RWPE2 (cell line): Measurements from ENCODE around the gene FAM118B.

Experiments used
- ATAC-seq: fragments of 200-7000 bp; cut with Tn5 transposase; 3 replicates; pipeline ENCODE4 v1.9.1; 2021; ENCODE audit warnings: low read depth
- DNase-seq: peaks from one replicate; pipeline ENCODE4 v3.0.0-alpha.2; 2020; ENCODE audit warnings: low spot score
- H3K27ac ChIP-seq: fragments of 450-650 bp; 2 replicates; pipeline ENCODE4 v1.5.1; 2017; ENCODE audit warnings: mild to moderate bottlenecking; ENCODE audit not compliant: poor library complexity, severe bottlenecking
- H3K27me3 ChIP-seq: fragments of 250-450 bp; sonication (Bioruptor Pico); 2 replicates; pipeline ENCODE4 v1.5.1; 2021; ENCODE audit warnings: mild to moderate bottlenecking, moderate library complexity; ENCODE audit not compliant: insufficient read depth, poor library complexity, severe bottlenecking
- H3K36me3 ChIP-seq: fragments of 250-450 bp; sonication (Bioruptor Pico); 2 replicates; pipeline ENCODE4 v1.5.1; 2020; ENCODE audit warnings: low read depth, mild to moderate bottlenecking, moderate library complexity
- H3K4me1 ChIP-seq: fragments of 250-450 bp; sonication (Bioruptor Pico); 2 replicates; pipeline ENCODE4 v1.5.1; 2021; ENCODE audit warnings: mild to moderate bottlenecking, moderate library complexity; ENCODE audit not compliant: insufficient read depth, poor library complexity, severe bottlenecking
- H3K4me3 ChIP-seq: fragments of 250-450 bp; sonication (Bioruptor Pico); 2 replicates; pipeline ENCODE4 v1.5.1; 2021; ENCODE audit warnings: mild to moderate bottlenecking, moderate library complexity; ENCODE audit not compliant: severe bottlenecking
- H3K9me3 ChIP-seq: fragments of 250-450 bp; sonication (Bioruptor Pico); 2 replicates; pipeline ENCODE4 v1.5.1; 2021; ENCODE audit warnings: mild to moderate bottlenecking, moderate library complexity; ENCODE audit not compliant: severe bottlenecking
- TF ChIP-seq, protein P1 (sequence below): fragments of 450-650 bp; IDR thresholded peaks from one replicate; pipeline ENCODE4 v1.5.1; 2017; ENCODE audit warnings: mild to moderate bottlenecking, moderate library complexity; ENCODE audit not compliant: poor library complexity, severe bottlenecking

Gene FAM118B

DNA sequence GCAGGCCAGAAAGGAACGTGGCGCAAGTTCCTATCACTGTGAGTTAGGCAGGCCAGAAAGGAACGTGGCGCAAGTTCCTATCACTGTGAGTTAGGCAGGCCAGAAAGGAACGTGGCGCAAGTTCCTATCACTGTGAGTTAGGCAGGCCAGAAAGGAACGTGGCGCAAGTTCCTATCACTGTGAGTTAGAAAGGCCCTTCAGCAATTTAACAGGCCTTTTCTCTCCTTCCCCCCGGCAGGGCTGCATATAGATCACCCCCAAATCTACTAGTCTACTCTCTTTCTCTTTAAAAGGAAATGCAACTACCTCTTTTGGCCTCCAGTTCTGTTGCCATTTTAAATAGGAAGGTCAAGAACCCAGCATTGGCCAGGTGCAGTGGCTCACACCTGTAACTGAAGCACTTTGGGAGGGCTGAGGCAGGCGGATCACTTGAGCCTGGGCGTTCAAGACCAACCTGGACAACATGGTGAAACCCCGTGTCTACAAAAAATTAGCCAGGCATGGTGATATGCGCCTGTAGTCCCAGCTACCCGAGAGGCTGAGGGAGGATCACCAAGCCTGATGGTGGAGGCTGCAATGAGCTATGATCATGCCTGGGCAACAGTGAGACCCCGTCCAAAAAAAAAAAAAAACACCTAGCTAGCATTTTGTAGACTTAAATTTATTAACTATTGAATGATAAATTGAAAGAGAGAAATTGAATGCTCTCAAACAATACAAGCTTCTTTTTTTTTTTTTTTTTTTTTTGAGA lies 14.9 kb downstream of the FAM118B start:
- no peak overlapping the region for H3K27ac ChIP-seq
- H3K36me3 ChIP-seq = 0 out of 2 replicates have a peak, but pooled peaks cover 5% of the 10 kb centered on the region
- ATAC-seq (no peak), DNase-seq (no peak)
- no peaks in the 10 kb centered on the region for H3K4me1 ChIP-seq
- TF ChIP-seq, protein P1, sequence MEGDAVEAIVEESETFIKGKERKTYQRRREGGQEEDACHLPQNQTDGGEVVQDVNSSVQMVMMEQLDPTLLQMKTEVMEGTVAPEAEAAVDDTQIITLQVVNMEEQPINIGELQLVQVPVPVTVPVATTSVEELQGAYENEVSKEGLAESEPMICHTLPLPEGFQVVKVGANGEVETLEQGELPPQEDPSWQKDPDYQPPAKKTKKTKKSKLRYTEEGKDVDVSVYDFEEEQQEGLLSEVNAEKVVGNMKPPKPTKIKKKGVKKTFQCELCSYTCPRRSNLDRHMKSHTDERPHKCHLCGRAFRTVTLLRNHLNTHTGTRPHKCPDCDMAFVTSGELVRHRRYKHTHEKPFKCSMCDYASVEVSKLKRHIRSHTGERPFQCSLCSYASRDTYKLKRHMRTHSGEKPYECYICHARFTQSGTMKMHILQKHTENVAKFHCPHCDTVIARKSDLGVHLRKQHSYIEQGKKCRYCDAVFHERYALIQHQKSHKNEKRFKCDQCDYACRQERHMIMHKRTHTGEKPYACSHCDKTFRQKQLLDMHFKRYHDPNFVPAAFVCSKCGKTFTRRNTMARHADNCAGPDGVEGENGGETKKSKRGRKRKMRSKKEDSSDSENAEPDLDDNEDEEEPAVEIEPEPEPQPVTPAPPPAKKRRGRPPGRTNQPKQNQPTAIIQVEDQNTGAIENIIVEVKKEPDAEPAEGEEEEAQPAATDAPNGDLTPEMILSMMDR = no peak
- H3K4me3 ChIP-seq = no peak overlapping the region
- no peaks in the 10 kb centered on the region for H3K27me3 ChIP-seq
- H3K9me3 ChIP-seq = no peaks in the 10 kb centered on the region

DNA sequence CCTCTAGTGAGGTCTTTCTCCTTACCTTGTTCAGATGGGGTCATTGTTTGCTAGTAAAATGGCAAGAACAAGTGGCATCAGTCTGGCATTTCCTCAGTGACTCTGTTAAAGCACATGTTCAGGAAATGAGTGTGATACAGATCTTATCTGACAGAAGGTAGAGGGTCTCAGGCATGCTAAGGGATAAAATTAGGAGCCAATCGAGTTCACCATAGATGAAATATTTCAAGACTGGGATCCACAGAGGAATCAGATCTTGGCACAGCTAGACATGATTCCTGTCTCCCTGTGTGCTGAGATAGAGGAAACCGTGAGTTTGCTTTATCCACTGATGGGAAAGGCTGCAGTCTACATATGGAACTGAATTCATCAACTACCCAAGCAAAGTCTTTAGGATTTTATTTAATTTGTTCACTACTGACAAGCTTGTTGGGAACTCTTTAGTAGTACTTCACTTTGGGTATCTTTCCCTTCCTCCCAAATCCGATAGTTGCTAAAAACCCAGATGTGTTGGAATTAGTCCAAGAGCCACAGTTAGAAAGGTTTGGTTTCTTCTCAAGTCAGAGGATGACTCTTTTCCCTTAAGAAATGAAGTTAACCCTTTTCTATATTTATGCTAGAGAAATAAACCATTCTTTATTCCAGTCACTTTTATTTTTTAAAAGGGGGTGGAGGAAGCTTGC lies 18.4 kb downstream of the FAM118B start:
- TF ChIP-seq, protein P1 = no peak
- Histone ChIP-seq H3K4me3 (no peak overlapping the region), H3K27me3 (no peaks in the 10 kb centered on the region), H3K36me3 (peaks cover 11% of the 10 kb centered on the region; the same call in 1 of the 2 replicates), H3K27ac (no peak overlapping the region), H3K4me1 (no peaks in the 10 kb centered on the region), H3K9me3 (no peaks in the 10 kb centered on the region)
- no peak for ATAC-seq
- no peak for DNase-seq

DNA sequence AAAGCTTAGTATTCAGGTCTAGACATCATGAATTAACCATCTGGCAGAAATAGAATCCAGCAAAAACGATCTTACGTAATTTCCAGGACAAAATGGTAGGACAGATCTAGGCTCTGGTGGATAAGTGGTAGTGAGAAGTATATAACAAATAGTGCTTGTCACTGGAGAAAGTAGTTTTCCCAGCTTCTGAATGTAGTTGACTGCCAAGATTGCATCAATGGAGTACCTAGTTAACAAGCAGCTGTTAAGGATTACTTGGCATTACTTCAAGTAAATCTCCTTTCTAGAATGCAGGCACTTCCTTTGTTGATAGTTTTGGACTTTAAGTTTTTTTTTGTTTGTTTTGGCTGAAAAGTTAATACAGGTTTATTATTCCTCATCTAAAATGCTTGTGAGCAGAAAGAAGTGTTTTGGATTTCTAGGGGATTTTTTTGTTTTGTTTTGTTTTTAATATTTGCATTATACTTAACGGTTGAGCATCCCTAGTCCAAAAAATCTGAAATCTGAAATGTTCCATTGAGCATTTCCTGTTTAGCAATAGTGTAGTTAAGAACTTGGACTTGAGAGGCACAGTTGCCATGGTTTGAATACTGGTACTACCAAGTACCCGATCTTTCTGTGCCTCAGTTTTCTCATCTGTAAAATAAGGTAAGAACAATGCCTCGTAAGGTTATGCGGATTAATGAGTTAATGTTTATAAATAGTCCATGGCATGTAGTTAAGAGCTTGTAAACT lies 20.3 kb downstream of the FAM118B start:
- no peaks in the 10 kb centered on the region for H3K4me1 ChIP-seq
- TF ChIP-seq, protein P1 = no peak
- ATAC-seq (no peak), DNase-seq (no peak)
- H3K27ac ChIP-seq = no peak overlapping the region
- peaks cover 19% of the 10 kb centered on the region; the same call in 1 of the 2 replicates for H3K36me3 ChIP-seq
- no peaks in the 10 kb centered on the region for H3K27me3 ChIP-seq
- no peak overlapping the region for H3K4me3 ChIP-seq
- H3K9me3 ChIP-seq = no peaks in the 10 kb centered on the region

GRCh38 chr11:126232683-126233082 lies 21.1 kb downstream of the FAM118B start:
- DNase-seq (no peak), ATAC-seq (no peak)
- Histone ChIP-seq H3K27me3 (no peaks in the 10 kb centered on the region), H3K9me3 (no peaks in the 10 kb centered on the region), H3K4me1 (no peaks in the 10 kb centered on the region), H3K4me3 (no peak overlapping the region), H3K27ac (no peak overlapping the region), H3K36me3 (peaks cover 19% of the 10 kb centered on the region; the same call in 1 of the 2 replicates)
- TF ChIP-seq, protein P1 = no peak
